H9 (cell line): ENCODE results near the gene ITGAX. TPM values are rescaled to one million over a fixed set of nuclear protein-coding genes. Genes with fewer than 3 reads are reported as not detected.

Source experiments
- DNase-seq: peaks from one replicate; pipeline ENCODE4 v3.0.0-alpha.2; 2017
- H2AFZ ChIP-seq: one replicate; pipeline ENCODE4 v1.6.1; 2013; ENCODE audit warnings: mild to moderate bottlenecking, low read length, control low read depth, moderate library complexity
- H2AK5ac ChIP-seq: 2 replicates; pipeline ENCODE4 v1.6.1; 2013; ENCODE audit warnings: low read length, control low read depth, mixed read lengths; ENCODE audit not compliant: insufficient read length
- H2BK120ac ChIP-seq: one replicate; pipeline ENCODE4 v1.6.1; 2013; ENCODE audit warnings: low read depth, mild to moderate bottlenecking, low read length, control low read depth, inconsistent platforms; ENCODE audit not compliant: poor library complexity, severe bottlenecking
- H2BK12ac ChIP-seq: 2 replicates; pipeline ENCODE4 v1.6.1; 2013; ENCODE audit warnings: low read length, control low read depth, mixed read lengths, low read depth; ENCODE audit not compliant: insufficient read length
- H2BK15ac ChIP-seq: 2 replicates; pipeline ENCODE4 v1.6.1; 2013; ENCODE audit warnings: low read depth, low read length, control low read depth
- H2BK20ac ChIP-seq: one replicate; pipeline ENCODE4 v1.6.1; 2013; ENCODE audit warnings: low read depth, mild to moderate bottlenecking, low read length, control low read depth, inconsistent platforms; ENCODE audit not compliant: poor library complexity, severe bottlenecking
- H2BK5ac ChIP-seq: 2 replicates; pipeline ENCODE4 v1.6.1; 2013; ENCODE audit warnings: low read length, control low read depth, mixed read lengths; ENCODE audit not compliant: insufficient read length
- H3K14ac ChIP-seq: 2 replicates; pipeline ENCODE4 v1.6.1; 2013; ENCODE audit warnings: low read length, control low read depth; ENCODE audit not compliant: insufficient read depth
- H3K18ac ChIP-seq: 2 replicates; pipeline ENCODE4 v1.6.1; 2013; ENCODE audit warnings: low read depth, mild to moderate bottlenecking, mixed read lengths, low read length, control low read depth; ENCODE audit not compliant: insufficient read length
- H3K23ac ChIP-seq: 2 replicates; pipeline ENCODE4 v1.6.1; 2013; ENCODE audit warnings: low read length, control low read depth, mixed read lengths, low read depth; ENCODE audit not compliant: insufficient read length
- H3K23me2 ChIP-seq: 2 replicates; pipeline ENCODE4 v1.6.1; 2013; ENCODE audit warnings: low read depth, mild to moderate bottlenecking, mixed read lengths, low read length, control low read depth; ENCODE audit not compliant: insufficient read length, poor library complexity, severe bottlenecking
- H3K27ac ChIP-seq: 2 replicates; pipeline ENCODE4 v1.5.1; 2013; ENCODE audit warnings: low read length, control low read depth, mixed read lengths, low read depth; ENCODE audit not compliant: insufficient read length
- H3K27me3 ChIP-seq: 2 replicates; pipeline ENCODE4 v1.6.1; 2013; ENCODE audit warnings: low read length, control low read depth, inconsistent platforms; ENCODE audit not compliant: insufficient read depth
- H3K4ac ChIP-seq: 2 replicates; pipeline ENCODE4 v1.6.1; 2013; ENCODE audit warnings: low read depth, mild to moderate bottlenecking, control low read depth, inconsistent platforms, low read length, moderate library complexity
- H3K4me1 ChIP-seq: 2 replicates; pipeline ENCODE4 v1.6.1; 2013; ENCODE audit warnings: low read length, control low read depth, inconsistent platforms; ENCODE audit not compliant: insufficient read depth
- H3K4me2 ChIP-seq: 2 replicates; pipeline ENCODE4 v1.6.1; 2013; ENCODE audit warnings: low read length, control low read depth, mixed read lengths; ENCODE audit not compliant: insufficient read length, insufficient read depth
- H3K56ac ChIP-seq: 2 replicates; pipeline ENCODE4 v1.6.1; 2013; ENCODE audit warnings: low read depth, mild to moderate bottlenecking, mixed read lengths, low read length, control low read depth; ENCODE audit not compliant: insufficient read length
- H3K79me1 ChIP-seq: 2 replicates; pipeline ENCODE4 v1.6.1; 2013; ENCODE audit warnings: low read depth, mild to moderate bottlenecking, moderate library complexity, low read length, control low read depth, inconsistent platforms; ENCODE audit not compliant: insufficient read depth, poor library complexity, severe bottlenecking
- H3K79me2 ChIP-seq: 2 replicates; pipeline ENCODE4 v1.6.1; 2013; ENCODE audit warnings: low read length, control low read depth, inconsistent platforms; ENCODE audit not compliant: insufficient read depth
- H3K9ac ChIP-seq: 2 replicates; pipeline ENCODE4 v1.6.1; 2013; ENCODE audit warnings: low read length, control low read depth, mixed read lengths; ENCODE audit not compliant: insufficient read length; ENCODE audit errors: extremely low read depth
- H3K9me3 ChIP-seq: one replicate; pipeline ENCODE4 v1.6.1; 2013; ENCODE audit warnings: low read depth, low read length, inconsistent platforms; ENCODE audit not compliant: control insufficient read depth
- H3T11ph ChIP-seq: one replicate; pipeline ENCODE4 v1.6.1; 2013; ENCODE audit warnings: mild to moderate bottlenecking, low read length, control low read depth, inconsistent platforms
- H4K20me1 ChIP-seq: one replicate; pipeline ENCODE4 v1.6.1; 2013; ENCODE audit not compliant: control insufficient read depth, insufficient read length, insufficient read depth
- H4K5ac ChIP-seq: 2 replicates; pipeline ENCODE4 v1.6.1; 2013; ENCODE audit warnings: low read depth, mild to moderate bottlenecking, mixed read lengths, low read length, control low read depth; ENCODE audit not compliant: insufficient read length
- H4K8ac ChIP-seq: replicated peaks from 2 replicates; pipeline ENCODE4 v1.6.1; 2013; ENCODE audit warnings: low read length, control low read depth, mixed read lengths, low read depth; ENCODE audit not compliant: insufficient read length
- H4K91ac ChIP-seq: 2 replicates; pipeline ENCODE4 v1.6.1; 2013; ENCODE audit warnings: low read depth, mild to moderate bottlenecking, moderate library complexity, mixed read lengths, low read length, control low read depth; ENCODE audit not compliant: insufficient read length
- H3K27ac Mint-ChIP-seq, 3 experiments: 2 replicates in 2 of 3; 3 replicates in 1 of 3; pipeline ENCODE4 v1.8.0; 2020 to 2021; ENCODE audit warnings: mixed read lengths in 3 of 3, mild to moderate bottlenecking in 1 of 3, moderate library complexity in 1 of 3
- H3K27me3 Mint-ChIP-seq: 2 replicates; pipeline ENCODE4 v1.8.0; 2021; ENCODE audit warnings: low read depth, mild to moderate bottlenecking, moderate library complexity, mixed read lengths
- H3K36me3 Mint-ChIP-seq, 3 experiments: 2 replicates in 2 of 3; 3 replicates in 1 of 3; pipeline ENCODE4 v1.8.0; 2020 to 2021; ENCODE audit warnings: low read depth in 3 of 3, mixed read lengths in 3 of 3; ENCODE audit not compliant: insufficient read depth in 1 of 3
- H3K4me1 Mint-ChIP-seq, 2 experiments: 2 replicates each; pipeline ENCODE4 v1.8.0; 2020; ENCODE audit warnings: mixed read lengths in 2 of 2
- H3K4me3 Mint-ChIP-seq, 2 experiments: 2 replicates in 1 of 2; 3 replicates in 1 of 2; pipeline ENCODE4 v1.8.0; 2020 to 2021; ENCODE audit warnings: mild to moderate bottlenecking in 2 of 2, mixed read lengths in 2 of 2, moderate library complexity in 1 of 2
- H3K9me3 Mint-ChIP-seq, 2 experiments: 2 replicates in 1 of 2; 3 replicates in 1 of 2; pipeline ENCODE4 v1.8.0; 2020; ENCODE audit warnings: mild to moderate bottlenecking in 2 of 2, mixed read lengths in 2 of 2, moderate library complexity in 1 of 2
- CTCF ChIP-seq: fragments of 200-600 bp; sonication (generic); conservative IDR thresholded peaks from 3 replicates; pipeline ENCODE4 v1.8.0; 2021; ENCODE audit warnings: antibody characterized with exemption, mild to moderate bottlenecking
- WGBS: extraction: QIAGEN DNeasy Blood & Tissue Kit; methylation state at CpG from one replicate; pipeline ENCODE4 v1.1.7; 2013; ENCODE audit warnings: missing lambda C conversion rate, low lambda C conversion rate, mixed read lengths; ENCODE audit not compliant: insufficient read length; ENCODE audit errors: extremely low coverage; 5-methylcytosine and 5-hydroxymethylcytosine counted together
- total RNA-seq: library from RNA; stranded (reverse); gene quantifications from 2 replicates; pipeline ENCODE4 v1.2.1, GENCODE V29; 2021

The ITGAX gene
- total RNA-seq, 1 experiment from 2014 or later = 0.28 TPM

- H3K27ac ChIP-seq = no peak overlapping the region
- no peak overlapping the region for H3K23ac ChIP-seq
- no peaks in the 10 kb centered on the region for H3K79me2 ChIP-seq
- H4K20me1 ChIP-seq = no peaks in the 10 kb centered on the region
- WGBS = no CpG with 5 or more reads among the region's 6 CpGs
- Mint-ChIP-seq H3K27me3 (peaks cover 8% of the 10 kb centered on the region; the same call in 1 of the 2 replicates), H3K36me3 (no peaks in the 10 kb centered on the region), H3K4me3 (no peak overlapping the region), H3K27ac (no peak overlapping the region), H3K9me3 (no peaks in the 10 kb centered on the region; a peak in 2 of 5 replicates), H3K4me1 (peaks cover 6 to 13% of the 10 kb centered on the region in 2 experiments)
- no peak overlapping the region for H2BK15ac ChIP-seq
- H3K4me1 ChIP-seq = no peaks in the 10 kb centered on the region
- no peak overlapping the region for H2BK12ac ChIP-seq
- no peak overlapping the region for H3K14ac ChIP-seq
- H3T11ph ChIP-seq = no peak overlapping the region
- H3K4ac ChIP-seq = no peak overlapping the region
- no peak overlapping the region for H2BK120ac ChIP-seq
- no peak overlapping the region for H2AFZ ChIP-seq
- H3K23me2 ChIP-seq = no peaks in the 10 kb centered on the region
- no peak overlapping the region for H2AK5ac ChIP-seq
- no peak overlapping the region for H3K9ac ChIP-seq
- H3K56ac ChIP-seq = no peak overlapping the region
- no peak for DNase-seq
- H3K79me1 ChIP-seq = no peaks in the 10 kb centered on the region
- no peaks in the 10 kb centered on the region for H3K9me3 ChIP-seq
- H3K18ac ChIP-seq = no peak overlapping the region
- TF ChIP-seq CTCF = no peak
- no peak overlapping the region for H4K91ac ChIP-seq
- H4K5ac ChIP-seq = no peak overlapping the region
- no peak overlapping the region for H2BK20ac ChIP-seq
- H2BK5ac ChIP-seq = no peak overlapping the region
- no peaks in the 10 kb centered on the region for H3K27me3 ChIP-seq
- no peak overlapping the region for H4K8ac ChIP-seq
- H3K4me2 ChIP-seq = no peak overlapping the region
These were observed 35.6 kb downstream of the ITGAX start for GRCh38 chr16:31390504-31391041.
